ENCODE data around the gene RFX7. TPM values are rescaled to one million over a fixed set of nuclear protein-coding genes. Genes with fewer than 3 reads are reported as not detected.

RFX7 gene
- total RNA-seq, 1 experiment from 2014 or later: 43.4 TPM

- no peak overlapping the region for H3K56ac ChIP-seq (ENCODE audit: insufficient read length, low read depth, low read length)
- Mint-ChIP-seq H3K36me3 (ENCODE audit: insufficient read depth in 1 of 3, low read depth in 3 of 3) (no peaks in the 10 kb centered on the region), H3K9me3 (no peaks in the 10 kb centered on the region), H3K4me1 (no peaks in the 10 kb centered on the region), H3K4me3 (no peak overlapping the region), H3K27me3 (ENCODE audit: low read depth) (no peaks in the 10 kb centered on the region; the same call in 1 of the 2 replicates), H3K27ac (no peak overlapping the region)
- no peak overlapping the region for H2BK120ac ChIP-seq (ENCODE audit: low read depth, low read length, poor library complexity, severe bottlenecking)
- no peak overlapping the region for H3K4me2 ChIP-seq (ENCODE audit: insufficient read depth, insufficient read length, low read length)
- H2AFZ ChIP-seq (ENCODE audit: low read length): no peak overlapping the region
- no peaks in the 10 kb centered on the region for H4K20me1 ChIP-seq (ENCODE audit: control insufficient read depth, insufficient read depth, insufficient read length)
- TF ChIP-seq CTCF (conservative IDR thresholded peaks at IDR 0.05): peak; percentile 15; the same call in 1 of the 3 replicates
- H3K79me1 ChIP-seq (ENCODE audit: insufficient read depth, low read depth, low read length, poor library complexity, severe bottlenecking): no peaks in the 10 kb centered on the region
- H3K9ac ChIP-seq (ENCODE audit: extremely low read depth, insufficient read length, low read length): no peak overlapping the region
- no peak overlapping the region for H3K18ac ChIP-seq (ENCODE audit: insufficient read length, low read depth, low read length)
- H3K14ac ChIP-seq (ENCODE audit: insufficient read depth, low read length): no peak overlapping the region
- H3K23ac ChIP-seq (ENCODE audit: insufficient read length, low read depth, low read length): no peak overlapping the region
- H3K4ac ChIP-seq (ENCODE audit: low read depth, low read length): no peak overlapping the region
- H3K23me2 ChIP-seq (ENCODE audit: insufficient read length, low read depth, low read length, poor library complexity, severe bottlenecking): no peaks in the 10 kb centered on the region
- H2AK5ac ChIP-seq (ENCODE audit: insufficient read length, low read length): no peak overlapping the region
- H3K4me1 ChIP-seq (ENCODE audit: insufficient read depth, low read length): no peaks in the 10 kb centered on the region
- H3K27ac ChIP-seq (ENCODE audit: insufficient read length, low read depth, low read length): no peak overlapping the region
- no peak overlapping the region for H4K5ac ChIP-seq (ENCODE audit: insufficient read length, low read depth, low read length)
- H4K8ac ChIP-seq (replicated peaks; ENCODE audit: insufficient read length, low read depth, low read length): no peak overlapping the region
- H2BK12ac ChIP-seq (ENCODE audit: insufficient read length, low read depth, low read length): no peak overlapping the region
- H3K79me2 ChIP-seq (ENCODE audit: insufficient read depth, low read length): no peaks in the 10 kb centered on the region
- no peak overlapping the region for H3T11ph ChIP-seq (ENCODE audit: low read length)
- H2BK15ac ChIP-seq (ENCODE audit: low read depth, low read length): no peak overlapping the region
- H4K91ac ChIP-seq (ENCODE audit: insufficient read length, low read depth, low read length): no peak overlapping the region
- no peaks in the 10 kb centered on the region for H3K9me3 ChIP-seq (ENCODE audit: control insufficient read depth, low read depth, low read length)
- DNase-seq: no peak
- no peak overlapping the region for H2BK5ac ChIP-seq (ENCODE audit: insufficient read length, low read length)
- no peaks in the 10 kb centered on the region for H3K27me3 ChIP-seq (ENCODE audit: insufficient read depth, low read length)
- no peak overlapping the region for H2BK20ac ChIP-seq (ENCODE audit: low read depth, low read length, poor library complexity, severe bottlenecking)
Measured at GRCh38 chr15:56053046-56053400, 190.7 kb downstream of the RFX7 start.

Data from H9 (cell line).